Loucy (cell line): ENCODE data around the gene TRPC3.

Source experiments
- H2AFZ ChIP-seq: fragments of 200-600 bp; sonication (generic); 2 replicates; pipeline ENCODE4 v1.6.0; 2016; ENCODE audit warnings: antibody characterized with exemption, mild to moderate bottlenecking, low read length, moderate library complexity
- H3F3A ChIP-seq: fragments of 200-600 bp; 2 replicates; pipeline ENCODE4 v1.6.0; 2016; ENCODE audit warnings: antibody characterized with exemption, low read depth, mild to moderate bottlenecking
- H3K27me3 ChIP-seq: fragments of 200-600 bp; sonication (generic); 2 replicates; pipeline ENCODE4 v1.6.1; 2014; ENCODE audit warnings: low read length, mild to moderate bottlenecking; ENCODE audit not compliant: insufficient read depth, poor library complexity, severe bottlenecking
- H3K36me3 ChIP-seq: fragments of 200-600 bp; sonication (generic); 2 replicates; pipeline ENCODE4 v1.6.1; 2016; ENCODE audit warnings: low read length; ENCODE audit not compliant: insufficient read depth
- H3K4me1 ChIP-seq: fragments of 200-600 bp; sonication (generic); 2 replicates; pipeline ENCODE4 v1.5.1; 2014; ENCODE audit warnings: low read length, mild to moderate bottlenecking; ENCODE audit not compliant: insufficient read depth, poor library complexity, severe bottlenecking
- H3K4me2 ChIP-seq: fragments of 200-600 bp; sonication (generic); 2 replicates; pipeline ENCODE4 v1.6.0; 2014; ENCODE audit warnings: antibody characterized with exemption, low read length, low read depth, mild to moderate bottlenecking; ENCODE audit not compliant: poor library complexity, severe bottlenecking
- H3K4me3 ChIP-seq: fragments of 200-600 bp; sonication (generic); 2 replicates; pipeline ENCODE4 v1.5.1; 2014; ENCODE audit warnings: low read length, mild to moderate bottlenecking, mixed read lengths; ENCODE audit not compliant: poor library complexity, severe bottlenecking
- H3K79me2 ChIP-seq: fragments of 200-600 bp; sonication (generic); 2 replicates; pipeline ENCODE4 v1.6.1; 2014; ENCODE audit warnings: low read length; ENCODE audit not compliant: insufficient read depth
- H3K9ac ChIP-seq: fragments of 200-600 bp; sonication (generic); 2 replicates; pipeline ENCODE4 v1.6.0; 2014; ENCODE audit warnings: mild to moderate bottlenecking, low read depth, low read length, moderate library complexity; ENCODE audit not compliant: poor library complexity, severe bottlenecking
- H3K9me2 ChIP-seq: fragments of 200-600 bp; sonication (generic); replicated peaks from 2 replicates; pipeline ENCODE4 v1.6.1; 2016; ENCODE audit warnings: low read depth, low read length, mixed read lengths
- H3K9me3 ChIP-seq: fragments of 200-600 bp; sonication (generic); 2 replicates; pipeline ENCODE4 v1.6.1; 2014; ENCODE audit warnings: mild to moderate bottlenecking, antibody characterized with exemption, low read length, low read depth; ENCODE audit not compliant: insufficient read depth
- H4K20me1 ChIP-seq: fragments of 200-600 bp; sonication (generic); 2 replicates; pipeline ENCODE4 v1.6.0; 2014; ENCODE audit warnings: antibody characterized with exemption, low read length, mild to moderate bottlenecking; ENCODE audit not compliant: insufficient read depth, poor library complexity, severe bottlenecking
- CTCF ChIP-seq: fragments of 200-600 bp; sonication (generic); conservative IDR thresholded peaks from 2 replicates; pipeline ENCODE4 v1.5.1; 2014; ENCODE audit warnings: mild to moderate bottlenecking, antibody characterized with exemption, low read length
- EZH2phosphoT487 ChIP-seq: fragments of 200-600 bp; IDR thresholded peaks from 2 replicates; pipeline ENCODE4 v1.6.1; 2018; ENCODE audit warnings: antibody characterized with exemption, mild to moderate bottlenecking, moderate library complexity, borderline replicate concordance

The TRPC3 gene

GRCh38 chr4:121938282-121939092, 13.4 kb downstream of the TRPC3 start:
- H3K36me3 ChIP-seq, result no peaks in the 10 kb centered on the region
- no peaks in the 10 kb centered on the region for H4K20me1 ChIP-seq
- no peak overlapping the region for H3K9ac ChIP-seq
- no peak overlapping the region for H2AFZ ChIP-seq
- H3K79me2 ChIP-seq, result no peaks in the 10 kb centered on the region
- H3F3A ChIP-seq, result no peaks in the 10 kb centered on the region
- H3K4me1 ChIP-seq, result no peaks in the 10 kb centered on the region
- H3K4me2 ChIP-seq, result no peak overlapping the region
- H3K4me3 ChIP-seq, result no peak overlapping the region
- TF ChIP-seq CTCF, result no peak
- no peak for TF ChIP-seq EZH2phosphoT487
- H3K9me3 ChIP-seq, result no peaks in the 10 kb centered on the region
- no peaks in the 10 kb centered on the region for H3K27me3 ChIP-seq
- no peaks in the 10 kb centered on the region for H3K9me2 ChIP-seq

- Histone ChIP-seq H3K27me3 (no peaks in the 10 kb centered on the region), H3K4me1 (no peaks in the 10 kb centered on the region), H2AFZ (no peak overlapping the region), H3K9me2 (no peaks in the 10 kb centered on the region), H4K20me1 (no peaks in the 10 kb centered on the region), H3K79me2 (no peaks in the 10 kb centered on the region), H3K9ac (no peak overlapping the region), H3K9me3 (no peaks in the 10 kb centered on the region), H3K36me3 (no peaks in the 10 kb centered on the region), H3K4me2 (no peak overlapping the region), H3F3A (no peaks in the 10 kb centered on the region), H3K4me3 (no peak overlapping the region)
- TF ChIP-seq CTCF (no peak), EZH2phosphoT487 (no peak)
Measured at GRCh38 chr4:121936101-121936500, 15.8 kb downstream of the TRPC3 start.

- H3K9ac ChIP-seq, result no peak overlapping the region
- TF ChIP-seq CTCF (no peak), EZH2phosphoT487 (no peak)
- H3K9me3 ChIP-seq, result no peaks in the 10 kb centered on the region
- no peaks in the 10 kb centered on the region for H3K9me2 ChIP-seq
- H3K4me1 ChIP-seq, result no peaks in the 10 kb centered on the region
- no peak overlapping the region for H2AFZ ChIP-seq
- H3K36me3 ChIP-seq, result no peaks in the 10 kb centered on the region
- no peaks in the 10 kb centered on the region for H3K79me2 ChIP-seq
- peaks cover 6% of the 10 kb centered on the region for H3K27me3 ChIP-seq
- H4K20me1 ChIP-seq, result no peaks in the 10 kb centered on the region
- no peaks in the 10 kb centered on the region for H3F3A ChIP-seq
- no peak overlapping the region for H3K4me2 ChIP-seq
- no peak overlapping the region for H3K4me3 ChIP-seq
Measured at GRCh38 chr4:121934635-121935034, 17.2 kb downstream of the TRPC3 start.
